CD14-positive monocyte (primary cell): ENCODE measurements around the gene RERE. TPM values are rescaled to one million over a fixed set of nuclear protein-coding genes. Genes with fewer than 3 reads are reported as not detected.

ENCODE experiments used
- DNase-seq, 3 donors: peaks; one replicate each; pipeline ENCODE4 v3.0.0-alpha.2; 2011 to 2022
- H2AFZ ChIP-seq: 2 replicates; pipeline ENCODE4 v1.6.0; 2012; ENCODE audit warnings: mild to moderate bottlenecking, low read depth, low read length, inconsistent platforms; ENCODE audit not compliant: insufficient read depth, poor library complexity, severe bottlenecking
- H3K27ac ChIP-seq, 2 donors: 1 replicate in 1 of 2; 2 replicates in 1 of 2; pipeline ENCODE4 v1.5.1; 2012 to 2013; ENCODE audit warnings: low read length in 2 of 2, control low read depth in 1 of 2, inconsistent platforms in 1 of 2, low read depth in 1 of 2, mild to moderate bottlenecking in 1 of 2
- H3K27me3 ChIP-seq, 2 donors: one replicate each; pipeline versions ENCODE4 v1.6.0 to v1.6.1; 2011 to 2013; ENCODE audit warnings: low read length in 2 of 2; ENCODE audit not compliant: control insufficient read depth in 2 of 2, insufficient read depth in 2 of 2
- H3K36me3 ChIP-seq, 2 donors: replicated peaks in 1 of 2; 1 replicate in 1 of 2; 2 replicates in 1 of 2; pipeline versions ENCODE4 v1.5.1 to v1.6.1; 2012 to 2013; ENCODE audit warnings: low read length in 2 of 2, control low read depth in 1 of 2, inconsistent platforms in 1 of 2, mild to moderate bottlenecking in 1 of 2; ENCODE audit not compliant: insufficient read depth in 2 of 2, control insufficient read depth in 1 of 2
- H3K4me1 ChIP-seq, 2 donors: 1 replicate in 1 of 2; 2 replicates in 1 of 2; pipeline versions ENCODE4 v1.5.1 to v1.6.1; 2012 to 2013; ENCODE audit warnings: low read length in 2 of 2, control low read depth in 1 of 2, inconsistent platforms in 1 of 2, mild to moderate bottlenecking in 1 of 2, moderate library complexity in 1 of 2; ENCODE audit not compliant: insufficient read depth in 2 of 2, control insufficient read depth in 1 of 2
- H3K4me2 ChIP-seq: replicated peaks from 2 replicates; pipeline ENCODE3; 2012; ENCODE audit warnings: low read length, moderate library complexity, mild to moderate bottlenecking; ENCODE audit not compliant: poor library complexity, severe bottlenecking; ENCODE audit errors: extremely low read depth
- H3K4me3 ChIP-seq, 3 experiments: fragments of 200-600 bp in 1 of 3; sonication (generic) in 1 of 3; replicated peaks in 1 of 3; 1 replicate in 2 of 3; 2 replicates in 1 of 3; pipeline ENCODE4 v1.5.1; 2011 to 2013; ENCODE audit warnings: low read length in 3 of 3, mild to moderate bottlenecking in 3 of 3, control low read depth in 2 of 3, low read depth in 2 of 3, inconsistent platforms in 1 of 3, moderate library complexity in 1 of 3
- H3K79me2 ChIP-seq: 2 replicates; pipeline ENCODE4 v1.6.0; 2012; ENCODE audit warnings: mild to moderate bottlenecking, control low read depth, inconsistent platforms, low read length, moderate library complexity; ENCODE audit not compliant: insufficient read depth
- H3K9ac ChIP-seq: 2 replicates; pipeline ENCODE4 v1.6.0; 2017; ENCODE audit warnings: low read length, mild to moderate bottlenecking; ENCODE audit not compliant: insufficient read depth, poor library complexity, severe bottlenecking
- H3K9me3 ChIP-seq, 2 donors: replicated peaks in 1 of 2; 1 replicate in 1 of 2; 2 replicates in 1 of 2; pipeline versions ENCODE4 v1.5.1 to v1.6.1; 2012 to 2013; ENCODE audit warnings: low read length in 2 of 2, control low read depth in 1 of 2; ENCODE audit not compliant: control insufficient read depth in 1 of 2, insufficient read depth in 1 of 2
- H4K20me1 ChIP-seq: 2 replicates; pipeline ENCODE4 v1.6.0; 2012; ENCODE audit warnings: mild to moderate bottlenecking, low read length, control low read depth, moderate library complexity; ENCODE audit not compliant: insufficient read depth
- H3K27ac Mint-ChIP-seq, 7 donors: one replicate each; pipeline ENCODE4 v1.8.0; 2020; ENCODE audit warnings: mild to moderate bottlenecking in 7 of 7, mixed read lengths in 7 of 7, moderate library complexity in 6 of 7, inconsistent platforms in 2 of 7
- H3K27me3 Mint-ChIP-seq, 3 donors: one replicate each; pipeline ENCODE4 v1.8.0; 2021 to 2022; ENCODE audit warnings: low read depth in 3 of 3, mild to moderate bottlenecking in 3 of 3, mixed read lengths in 3 of 3, moderate library complexity in 3 of 3, inconsistent platforms in 1 of 3
- H3K36me3 Mint-ChIP-seq, 2 donors: one replicate each; pipeline ENCODE4 v1.8.0; 2020; ENCODE audit warnings: mixed read lengths in 2 of 2, inconsistent platforms in 1 of 2, mild to moderate bottlenecking in 1 of 2
- H3K4me1 Mint-ChIP-seq: one replicate; pipeline ENCODE4 v1.8.0; 2020; ENCODE audit warnings: mild to moderate bottlenecking, mixed read lengths
- H3K4me3 Mint-ChIP-seq, 2 donors: one replicate each; pipeline ENCODE4 v1.8.0; 2020; ENCODE audit warnings: mild to moderate bottlenecking in 2 of 2, mixed read lengths in 2 of 2, moderate library complexity in 1 of 2
- H3K9me3 Mint-ChIP-seq, 7 donors: one replicate each; pipeline ENCODE4 v1.8.0; 2020 to 2022; ENCODE audit warnings: mixed read lengths in 7 of 7, mild to moderate bottlenecking in 6 of 7, moderate library complexity in 6 of 7, inconsistent platforms in 2 of 7
- CTCF ChIP-seq: fragments of 200-600 bp; IDR thresholded peaks from one replicate; pipeline ENCODE4 v1.8.0; 2022; ENCODE audit warnings: antibody characterized with exemption, mild to moderate bottlenecking
- WGBS: methylation state at CpG from one replicate; pipeline ENCODE4 v1.1.5; 2013; ENCODE audit warnings: missing lambda C conversion rate; ENCODE audit not compliant: insufficient coverage; 5-methylcytosine and 5-hydroxymethylcytosine counted together
- intact Hi-C, 2 donors: fragments of 100-400 bp; cut with micrococcal nuclease; formaldehyde crosslinking; loops; one replicate each; pipeline versions ENCODE4 v1.15.0 to v1.15.1; 2023
- polyA plus RNA-seq, 3 donors: library from polyadenylated mRNA; depleted of rRNA in 1 of 3; unstranded in 2 of 3; stranded (reverse) in 1 of 3; fragments of 300-500 nt in 2 of 3; fragments of >200 nt in 1 of 3; fragmentation: Illumina TruSeq in 2 of 3; gene quantifications; 1 replicate in 2 of 3; 2 replicates in 1 of 3; pipeline ENCODE4 v1.2.3, GENCODE V29; 2012 to 2021

Gene RERE
- polyA plus RNA-seq, 3 donors: 1.2 to 19.4 (median 3.8) TPM

- no peaks in the 10 kb centered on the region for H3K9me3 ChIP-seq
- Mint-ChIP-seq H3K4me3 (no peak overlapping the region), H3K4me1 (peaks cover 3% of the 10 kb centered on the region), H3K27ac (no peak overlapping the region), H3K36me3 (peaks cover 16 to 20% of the 10 kb centered on the region in 2 donors), H3K27me3 (no peaks in the 10 kb centered on the region), H3K9me3 (no peaks in the 10 kb centered on the region)
- DNase-seq: peak in 1 of 3 donors; percentile 11
- TF ChIP-seq CTCF: no peak
- H3K27me3 ChIP-seq: no peaks in the 10 kb centered on the region
- no CpG with 5 or more reads among the region's 2 CpGs for WGBS
- H3K4me2 ChIP-seq: no peak overlapping the region
- intact Hi-C loops: loop anchor here in 1 of 2 donors (10.0 kb wide), 1 partner anchor 290 kb away; no protein-coding TSS in a partner anchor
- H3K36me3 ChIP-seq: peaks cover 0 to 12% of the 10 kb centered on the region in 2 donors
- H3K27ac ChIP-seq: no peak overlapping the region
- H2AFZ ChIP-seq: no peak overlapping the region
- H4K20me1 ChIP-seq: no peaks in the 10 kb centered on the region
- no peak overlapping the region for H3K4me3 ChIP-seq
- H3K4me1 ChIP-seq: no peaks in the 10 kb centered on the region
- no peaks in the 10 kb centered on the region for H3K79me2 ChIP-seq
- no peak overlapping the region for H3K9ac ChIP-seq
Observed at GRCh38 chr1:8554956-8555534, 262.4 kb downstream of the RERE start.

DNA sequence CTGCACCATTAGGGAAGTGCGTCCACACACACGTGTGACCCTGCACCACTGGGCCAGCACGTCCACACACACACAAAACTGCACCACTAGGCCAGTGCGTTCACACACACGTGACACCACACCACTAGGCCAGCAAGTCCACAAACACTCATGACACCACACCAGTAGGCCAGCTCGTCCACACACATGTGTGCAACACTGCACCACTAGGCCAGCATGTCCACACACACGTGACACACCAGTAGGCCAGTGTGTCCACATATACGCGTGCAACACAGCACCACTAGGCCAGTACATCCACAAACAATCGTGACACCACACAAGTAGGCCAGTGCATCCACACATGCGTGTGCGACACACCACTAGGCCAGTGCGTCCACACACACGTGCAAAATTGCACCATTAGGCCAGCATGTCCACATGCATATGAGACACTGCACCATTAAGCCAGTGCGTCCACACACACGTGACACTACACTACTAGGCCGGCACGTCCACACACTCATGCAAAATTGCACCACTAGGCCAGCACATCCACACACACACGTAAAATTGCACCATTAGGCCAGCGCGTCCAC, 264.5 kb downstream of the RERE start:
- no peak for TF ChIP-seq CTCF
- Histone ChIP-seq H3K4me2 (no peak overlapping the region), H3K4me3 (no peak overlapping the region), H4K20me1 (no peaks in the 10 kb centered on the region), H3K27me3 (no peaks in the 10 kb centered on the region), H2AFZ (no peak overlapping the region), H3K4me1 (no peaks in the 10 kb centered on the region), H3K79me2 (no peaks in the 10 kb centered on the region), H3K27ac (no peak overlapping the region), H3K9ac (no peak overlapping the region), H3K36me3 (peaks cover 0 to 12% of the 10 kb centered on the region in 2 donors), H3K9me3 (no peaks in the 10 kb centered on the region)
- Mint-ChIP-seq H3K36me3 (peaks cover 16 to 20% of the 10 kb centered on the region in 2 donors), H3K9me3 (no peaks in the 10 kb centered on the region), H3K27me3 (no peaks in the 10 kb centered on the region), H3K27ac (no peak overlapping the region), H3K4me3 (no peak overlapping the region), H3K4me1 (peaks cover 3% of the 10 kb centered on the region)
- 96% methylated on average over 21 of the region's 21 CpGs for WGBS
- DNase-seq: no peak
- intact Hi-C loops: loop anchor here in 1 of 2 donors (10.0 kb wide), 1 partner anchor 292 kb away; no protein-coding TSS in a partner anchor
